Stomach (tissue), 9 donors: Measurements from ENCODE around the gene SWAP70. TPM values are rescaled to one million over a fixed set of nuclear protein-coding genes. Genes with fewer than 3 reads are reported as not detected.
"Not testable (repeated sequence)": the region's sequence is repeated elsewhere in the genome, so short reads cannot be mapped to it uniquely, and the experiment has no call there.

Experiments
- DNase-seq, 2 donors: peaks; one replicate each; pipeline versions ENCODE4 v3.0.0 to v3.0.0-alpha.2; 2013 to 2019
- H3K27ac ChIP-seq, 5 donors: fragments of 200-600 bp in 4 of 5; sonication (generic) in 4 of 5; one replicate each; pipeline ENCODE4 v1.5.1; 2013 to 2019; ENCODE audit warnings: mild to moderate bottlenecking in 1 of 5, moderate library complexity in 1 of 5
- H3K27me3 ChIP-seq, 3 donors: fragments of 200-600 bp; sonication (generic); one replicate each; pipeline ENCODE4 v1.5.1; 2017 to 2019; ENCODE audit warnings: mixed run types in 1 of 3
- H3K36me3 ChIP-seq, 4 donors: fragments of 200-600 bp; sonication (generic); 1 replicate in 3 of 4; 2 replicates in 1 of 4; pipeline ENCODE4 v1.5.1; 2016 to 2019
- H3K4me1 ChIP-seq, 4 donors: fragments of 200-600 bp; sonication (generic); one replicate each; pipeline ENCODE4 v1.5.1; 2016 to 2019
- H3K4me3 ChIP-seq, 4 donors: fragments of 200-600 bp; sonication (generic) in 3 of 4; one replicate each; pipeline ENCODE4 v1.5.1; 2016 to 2019; ENCODE audit warnings: mild to moderate bottlenecking in 1 of 4
- H3K9me3 ChIP-seq, 4 donors: fragments of 200-600 bp; sonication (generic); one replicate each; pipeline ENCODE4 v1.5.1; 2016 to 2019
- EP300 ChIP-seq: sonication (generic); formaldehyde crosslinking; IDR thresholded peaks from one replicate; pipeline ENCODE4 v1.6.1; 2017; ENCODE audit warnings: antibody characterized with exemption
- POLR2A ChIP-seq, 4 donors: fragments of 450-650 bp; IDR thresholded peaks; one replicate each; pipeline ENCODE4 v1.6.1; 2016; ENCODE audit warnings: antibody characterized with exemption in 4 of 4, control low read depth in 2 of 4, mild to moderate bottlenecking in 1 of 4, moderate library complexity in 1 of 4
- POLR2AphosphoS5 ChIP-seq, 3 donors: sonication (generic); formaldehyde crosslinking; IDR thresholded peaks; one replicate each; pipeline ENCODE4 v1.6.1; 2016; ENCODE audit warnings: antibody characterized with exemption in 3 of 3
- WGBS, 5 donors: extraction: QIAGEN DNeasy Blood & Tissue Kit in 3 of 5; methylation state at CpG; one replicate each; pipeline versions ENCODE4 v1.1.5 to v1.1.7; 2013 to 2018; 5-methylcytosine and 5-hydroxymethylcytosine counted together
- intact Hi-C: fragments of 100-400 bp; cut with DNase I; formaldehyde crosslinking; loops from one replicate; pipeline ENCODE4 v1.15.1; 2023; ENCODE audit warnings: low total_unique reads
- polyA plus RNA-seq, 3 donors: library from polyadenylated mRNA; stranded (reverse); fragments of 200-250 nt; gene quantifications; one replicate each; pipeline ENCODE4 v1.2.3, GENCODE V29; 2013
- total RNA-seq, 5 donors: library from RNA; depleted of rRNA; stranded (reverse); fragments of >200 nt; gene quantifications; one replicate each; pipeline versions ENCODE4 v1.1.0 to v1.2.3, GENCODE V29; 2014 to 2016
- TF ChIP-seq, protein P1 (sequence below), 7 experiments: fragments of 450-650 bp in 4 of 7; fragments of 200-600 bp in 3 of 7; sonication (generic) in 3 of 7; IDR thresholded peaks; one replicate each; pipeline ENCODE4 v1.5.1; 2016 to 2019; ENCODE audit warnings: antibody characterized with exemption in 7 of 7, control low read depth in 2 of 7, mild to moderate bottlenecking in 1 of 7
- donor health status: healthy with polysubstance abuse.
- donor health status: Bipolar disorder and iron deficiency.
- donor health status: healthy.

Gene SWAP70
- total and polyA plus RNA-seq, 8 donors = 5.1 to 39.5 (median 18.3) TPM

DNA sequence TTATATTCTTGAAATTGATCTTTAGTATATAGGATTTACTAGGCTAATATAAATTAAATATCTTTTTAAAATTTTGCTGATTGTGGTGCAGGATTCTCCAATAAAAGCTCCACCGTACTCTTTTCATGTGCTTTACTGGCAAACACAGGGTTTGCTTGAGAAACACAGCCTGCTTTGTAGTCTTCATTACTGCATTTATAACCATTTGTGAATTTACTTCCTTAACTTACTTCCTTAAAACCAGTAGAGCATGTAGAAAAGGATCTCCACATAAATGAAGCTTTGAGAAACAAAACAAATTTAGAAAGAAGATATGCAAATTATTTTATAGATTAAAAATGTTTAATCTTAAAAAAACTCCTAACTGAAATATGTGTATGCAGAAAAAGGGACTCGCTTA is 28.8 kb downstream of the SWAP70 start:
- peak overlapping the region in 4 of 5 donors; percentile 5 to 80 (median 41) for H3K27ac ChIP-seq
- WGBS, 5 donors = 26 to 52% (median 46%) methylated on average over 2 of the region's 2 CpGs
- intact Hi-C loops = no loop called here

DNA sequence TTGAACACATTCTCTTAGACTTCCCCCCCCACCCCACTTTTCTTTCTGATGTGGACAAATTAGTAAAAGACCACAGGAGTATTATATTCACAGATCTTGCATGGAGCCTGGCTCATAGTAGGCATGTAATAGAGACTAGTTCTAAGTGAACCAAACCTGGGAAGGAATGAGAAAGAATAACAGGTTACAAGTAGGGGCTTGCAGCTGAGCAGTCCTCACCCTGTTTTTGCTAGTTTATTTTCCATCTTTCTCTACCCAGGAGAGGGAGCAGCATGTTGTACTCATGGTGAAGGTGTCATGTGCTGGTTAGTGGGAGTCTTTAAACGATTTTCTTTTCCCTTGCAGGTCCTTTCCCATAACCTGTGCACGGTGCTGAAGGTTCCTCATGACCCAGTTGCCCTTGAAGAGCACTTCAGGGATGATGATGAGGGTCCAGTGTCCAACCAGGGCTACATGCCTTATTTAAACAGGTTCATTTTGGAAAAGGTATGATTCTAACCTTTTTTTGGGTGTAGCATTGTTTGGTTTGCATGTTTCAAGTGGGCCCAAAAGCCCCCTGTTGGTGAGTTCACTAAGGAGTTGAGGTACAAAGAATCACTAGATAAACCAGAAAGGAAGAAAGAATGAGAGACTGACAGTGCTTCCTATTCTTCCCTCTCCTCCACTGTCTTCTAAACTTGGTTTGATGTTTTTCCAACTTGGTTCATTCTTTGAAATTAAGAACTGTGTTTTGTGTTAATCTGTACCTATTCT is 30.1 kb downstream of the SWAP70 start:
- no peaks in the 10 kb centered on the region for H3K27me3 ChIP-seq
- DNase-seq = no peak
- TF ChIP-seq POLR2A (IDR thresholded peaks at IDR 0.05) (no peak), EP300 (no peak), POLR2AphosphoS5 (IDR thresholded peaks at IDR 0.05) (no peak)
- TF ChIP-seq, protein P1, sequence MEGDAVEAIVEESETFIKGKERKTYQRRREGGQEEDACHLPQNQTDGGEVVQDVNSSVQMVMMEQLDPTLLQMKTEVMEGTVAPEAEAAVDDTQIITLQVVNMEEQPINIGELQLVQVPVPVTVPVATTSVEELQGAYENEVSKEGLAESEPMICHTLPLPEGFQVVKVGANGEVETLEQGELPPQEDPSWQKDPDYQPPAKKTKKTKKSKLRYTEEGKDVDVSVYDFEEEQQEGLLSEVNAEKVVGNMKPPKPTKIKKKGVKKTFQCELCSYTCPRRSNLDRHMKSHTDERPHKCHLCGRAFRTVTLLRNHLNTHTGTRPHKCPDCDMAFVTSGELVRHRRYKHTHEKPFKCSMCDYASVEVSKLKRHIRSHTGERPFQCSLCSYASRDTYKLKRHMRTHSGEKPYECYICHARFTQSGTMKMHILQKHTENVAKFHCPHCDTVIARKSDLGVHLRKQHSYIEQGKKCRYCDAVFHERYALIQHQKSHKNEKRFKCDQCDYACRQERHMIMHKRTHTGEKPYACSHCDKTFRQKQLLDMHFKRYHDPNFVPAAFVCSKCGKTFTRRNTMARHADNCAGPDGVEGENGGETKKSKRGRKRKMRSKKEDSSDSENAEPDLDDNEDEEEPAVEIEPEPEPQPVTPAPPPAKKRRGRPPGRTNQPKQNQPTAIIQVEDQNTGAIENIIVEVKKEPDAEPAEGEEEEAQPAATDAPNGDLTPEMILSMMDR (IDR thresholded peaks at IDR 0.05) = no peak
- peak overlapping the region in 2 of 5 donors; percentile 49 to 80 for H3K27ac ChIP-seq
- 60 to 78% (median 76%) methylated on average over 2 of the region's 2 CpGs for WGBS, 5 donors
- H3K36me3 ChIP-seq = peaks cover 12 to 32% (median 29%) of the 10 kb centered on the region in 4 donors
- H3K9me3 ChIP-seq = no peaks in the 10 kb centered on the region
- H3K4me1 ChIP-seq = peaks cover 10 to 49% (median 19%) of the 10 kb centered on the region in 4 donors
- intact Hi-C loops = no loop called here
- H3K4me3 ChIP-seq = no peak overlapping the region

More for the DNA sequence above, 28.8 kb downstream of the SWAP70 start:
- Histone ChIP-seq H3K36me3 (peaks cover 12 to 31% (median 29%) of the 10 kb centered on the region in 4 donors), H3K27me3 (no peaks in the 10 kb centered on the region), H3K4me1 (peaks cover 11 to 56% (median 26%) of the 10 kb centered on the region in 4 donors), H3K4me3 (no peak overlapping the region), H3K9me3 (no peaks in the 10 kb centered on the region)
- DNase-seq = peak in 1 of 2 donors; percentile 28
- TF ChIP-seq, protein P1 (IDR thresholded peaks at IDR 0.05) = no peak
- TF ChIP-seq POLR2A (IDR thresholded peaks at IDR 0.05) (no peak), EP300 (no peak), POLR2AphosphoS5 (IDR thresholded peaks at IDR 0.05) (no peak)

DNA sequence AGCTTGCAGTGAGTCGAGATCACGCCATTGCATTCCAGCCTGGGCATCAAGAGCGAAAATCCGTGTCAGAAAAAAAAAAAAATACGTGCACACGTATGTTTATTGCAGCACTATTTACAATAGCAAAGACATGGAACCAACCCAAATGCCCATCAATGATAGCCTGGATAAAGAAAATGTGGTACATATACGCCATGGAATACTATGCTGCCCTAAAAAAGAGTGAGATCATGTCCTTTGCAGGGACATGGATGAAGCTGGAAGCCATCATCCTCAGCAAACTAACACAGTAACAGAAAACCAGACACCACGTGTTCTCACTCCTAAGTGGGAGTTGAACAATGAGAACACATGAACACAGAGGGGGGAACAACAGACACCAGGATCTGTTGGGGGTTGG is 31.4 kb downstream of the SWAP70 start:
- H3K4me3 ChIP-seq, DNase-seq, H3K27ac ChIP-seq, intact Hi-C loops, H3K27me3 ChIP-seq, H3K9me3 ChIP-seq: not testable (repeated sequence)
- Histone ChIP-seq H3K4me1 (peaks cover 0 to 43% (median 13%) of the 10 kb centered on the region in 4 donors), H3K36me3 (peaks cover 12 to 32% (median 29%) of the 10 kb centered on the region in 4 donors)
- WGBS, 5 donors = 95 to 100% (median 97%) methylated on average over 8 of the region's 8 CpGs

DNA sequence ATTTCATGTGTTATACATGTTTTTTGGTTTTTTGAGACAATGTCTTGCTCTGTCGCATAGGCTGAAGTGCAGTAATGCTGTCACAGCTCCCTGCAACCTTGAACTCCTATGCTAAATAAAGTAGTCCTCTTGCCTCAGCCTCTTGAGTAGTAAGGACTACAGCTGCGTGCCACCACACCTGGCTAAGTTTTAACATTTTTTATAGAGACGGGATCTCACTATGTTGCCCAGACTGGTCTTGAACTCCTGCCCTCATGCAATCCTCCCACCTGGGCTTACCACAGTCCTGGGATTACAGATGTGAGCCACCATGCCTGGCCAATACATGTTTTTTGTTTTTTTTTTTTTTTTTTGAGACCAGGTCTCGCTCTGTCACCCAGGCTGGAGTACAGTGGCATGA is 33.9 kb downstream of the SWAP70 start:
- Histone ChIP-seq H3K27ac (no peak overlapping the region), H3K4me3 (no peak overlapping the region), H3K27me3 (no peaks in the 10 kb centered on the region), H3K36me3 (peaks cover 12 to 32% (median 29%) of the 10 kb centered on the region in 4 donors), H3K4me1 (peaks cover 0 to 41% (median 21%) of the 10 kb centered on the region in 4 donors), H3K9me3 (no peaks in the 10 kb centered on the region)
- DNase-seq = no peak
- no peak for TF ChIP-seq POLR2A (IDR thresholded peaks at IDR 0.05)
- TF ChIP-seq, protein P1 (IDR thresholded peaks at IDR 0.05) = no peak
- no peak for TF ChIP-seq POLR2AphosphoS5 (IDR thresholded peaks at IDR 0.05)
- TF ChIP-seq EP300 = no peak
- WGBS, 5 donors = 93 to 100% (median 96%) methylated on average over 4 of the region's 4 CpGs
- intact Hi-C loops = no loop called here
